Endodermal cell (in vitro differentiated cells): ENCODE measurements around the gene SAMD13. TPM values are rescaled to one million over a fixed set of nuclear protein-coding genes. Genes with fewer than 3 reads are reported as not detected.

Experiments used
- DNase-seq: peaks from one replicate; pipeline ENCODE4 v3.0.0-alpha.2; 2017
- H3K27ac ChIP-seq: 2 replicates; pipeline ENCODE4 v1.5.1; 2013; ENCODE audit warnings: mild to moderate bottlenecking, low read depth, low read length, moderate library complexity
- H3K27me3 ChIP-seq: 2 replicates; pipeline ENCODE4 v1.6.1; 2013; ENCODE audit warnings: mild to moderate bottlenecking, low read length, moderate library complexity; ENCODE audit not compliant: insufficient read depth, control insufficient read depth, poor library complexity, severe bottlenecking
- H3K36me3 ChIP-seq: 2 replicates; pipeline ENCODE4 v1.7.0; 2013; ENCODE audit warnings: mild to moderate bottlenecking, low read length, moderate library complexity; ENCODE audit not compliant: control insufficient read depth, insufficient read depth
- H3K4me1 ChIP-seq: one replicate; pipeline ENCODE4 v1.7.0; 2013; ENCODE audit warnings: low read length; ENCODE audit not compliant: control insufficient read depth, insufficient read depth
- H3K4me3 ChIP-seq: 2 replicates; pipeline ENCODE4 v1.5.1; 2013; ENCODE audit warnings: mild to moderate bottlenecking, low read length, moderate library complexity
- H3K9ac ChIP-seq: 2 replicates; pipeline ENCODE4 v1.6.1; 2013; ENCODE audit warnings: mild to moderate bottlenecking, low read length, moderate library complexity; ENCODE audit not compliant: poor library complexity, severe bottlenecking; ENCODE audit errors: extremely low read depth
- H3K9me3 ChIP-seq: 2 replicates; pipeline ENCODE4 v1.6.1; 2013; ENCODE audit warnings: mild to moderate bottlenecking, low read length, moderate library complexity; ENCODE audit not compliant: control insufficient read depth
- H3K27ac Mint-ChIP-seq: 2 replicates; pipeline ENCODE4 v1.8.0; 2020; ENCODE audit warnings: mixed read lengths
- H3K27me3 Mint-ChIP-seq: 2 replicates; pipeline ENCODE4 v1.8.0; 2021; ENCODE audit warnings: mild to moderate bottlenecking, mixed read lengths; ENCODE audit not compliant: insufficient read depth
- H3K36me3 Mint-ChIP-seq: 2 replicates; pipeline ENCODE4 v1.8.0; 2020; ENCODE audit warnings: low read depth, mixed read lengths
- H3K4me1 Mint-ChIP-seq: 2 replicates; pipeline ENCODE4 v1.8.0; 2020; ENCODE audit warnings: mixed read lengths
- H3K4me3 Mint-ChIP-seq: 2 replicates; pipeline ENCODE4 v1.8.0; 2020; ENCODE audit warnings: mild to moderate bottlenecking, moderate library complexity, mixed read lengths
- H3K9me3 Mint-ChIP-seq: 2 replicates; pipeline ENCODE4 v1.8.0; 2020; ENCODE audit warnings: mild to moderate bottlenecking, mixed read lengths
- CTCF ChIP-seq: fragments of 200-600 bp; sonication (generic); conservative IDR thresholded peaks from 2 replicates; pipeline ENCODE4 v1.5.0; 2021; ENCODE audit warnings: antibody characterized with exemption, mild to moderate bottlenecking
- WGBS, 2 experiments: methylation state at CpG; one replicate each; pipeline versions ENCODE4 v1.1.5 to v1.1.7; 2013; ENCODE audit warnings: missing lambda C conversion rate in 2 of 2, mixed read lengths in 1 of 2; ENCODE audit not compliant: insufficient coverage in 1 of 2, insufficient read length in 1 of 2; 5-methylcytosine and 5-hydroxymethylcytosine counted together
- total RNA-seq, 2 donors: library from RNA; stranded (reverse); fragmentation: NEBNext Ultra II Directional in 1 of 2; extraction: Animal tissue kit (Norgen Biotek cat#: 25700) in 1 of 2; gene quantifications; 2 replicates in 1 of 2; 3 replicates in 1 of 2; pipeline ENCODE4 v1.2.1, GENCODE V29; 2021

The SAMD13 gene
- total RNA-seq, 2 donors from 2014 or later, result 1.8 to 2.5 TPM

GRCh38 chr1:84353695-84354094 lies 52.2 kb downstream of the SAMD13 start:
- H3K9me3 Mint-ChIP-seq, result no peaks in the 10 kb centered on the region
- H3K27ac Mint-ChIP-seq, result no peak overlapping the region

GRCh38 chr1:84355556-84355955 lies 54.0 kb downstream of the SAMD13 start:
- no peak for TF ChIP-seq CTCF
- H3K36me3 ChIP-seq, result no peaks in the 10 kb centered on the region
- Mint-ChIP-seq H3K36me3 (no peaks in the 10 kb centered on the region), H3K4me1 (peaks cover 12% of the 10 kb centered on the region), H3K27me3 (peaks cover 19% of the 10 kb centered on the region), H3K27ac (no peak overlapping the region), H3K9me3 (no peaks in the 10 kb centered on the region), H3K4me3 (no peak overlapping the region)
- H3K9ac ChIP-seq, result no peak overlapping the region
- no peaks in the 10 kb centered on the region for H3K4me1 ChIP-seq
- no peaks in the 10 kb centered on the region for H3K9me3 ChIP-seq
- no peak for DNase-seq
- no peak overlapping the region for H3K27ac ChIP-seq
- 85 to 100% methylated on average over 2 to 3 of the region's 3 CpGs for WGBS, 2 experiments
- H3K4me3 ChIP-seq, result no peak overlapping the region
- H3K27me3 ChIP-seq, result peaks cover 20% of the 10 kb centered on the region

More at GRCh38 chr1:84353695-84354094, 52.2 kb downstream of the SAMD13 start:
- 77 to 97% methylated on average over 3 of the region's 3 CpGs for WGBS, 2 experiments
- no peak overlapping the region for H3K4me3 ChIP-seq
- TF ChIP-seq CTCF, result no peak
- H3K27me3 ChIP-seq, result peaks cover 18% of the 10 kb centered on the region
- no peaks in the 10 kb centered on the region for H3K4me1 ChIP-seq
- no peaks in the 10 kb centered on the region for H3K36me3 Mint-ChIP-seq
- peaks cover 5% of the 10 kb centered on the region for H3K4me1 Mint-ChIP-seq
- H3K27me3 Mint-ChIP-seq, result peaks cover 19% of the 10 kb centered on the region
- DNase-seq, result no peak
- H3K9me3 ChIP-seq, result no peaks in the 10 kb centered on the region
- no peak overlapping the region for H3K27ac ChIP-seq
- no peaks in the 10 kb centered on the region for H3K36me3 ChIP-seq
- no peak overlapping the region for H3K9ac ChIP-seq
- H3K4me3 Mint-ChIP-seq, result no peak overlapping the region

GRCh38 chr1:84356881-84357280 lies 55.4 kb downstream of the SAMD13 start:
- Mint-ChIP-seq H3K36me3 (no peaks in the 10 kb centered on the region), H3K4me1 (peaks cover 11% of the 10 kb centered on the region), H3K9me3 (no peaks in the 10 kb centered on the region), H3K27ac (no peak overlapping the region), H3K4me3 (no peak overlapping the region), H3K27me3 (peaks cover 21% of the 10 kb centered on the region)
- H3K9me3 ChIP-seq, result peaks cover 6% of the 10 kb centered on the region
- no peak for TF ChIP-seq CTCF
- H3K27me3 ChIP-seq, result peaks cover 20% of the 10 kb centered on the region
- no peak overlapping the region for H3K9ac ChIP-seq
- H3K4me1 ChIP-seq, result no peaks in the 10 kb centered on the region
- H3K27ac ChIP-seq, result no peak overlapping the region
- WGBS, 2 experiments, result 86% methylated on average over 1 of the region's 1 CpG; no CpG with 5 or more reads in 1 of the 2 experiments
- H3K36me3 ChIP-seq, result no peaks in the 10 kb centered on the region
- no peak overlapping the region for H3K4me3 ChIP-seq
- no peak for DNase-seq
